Measurements from ENCODE around the gene ACTN3.
"Not testable (repeated sequence)": the region's sequence is repeated elsewhere in the genome, so short reads cannot be mapped to it uniquely, and the experiment has no call there.

ACTN3 gene

GRCh38 chr11:66543263-66544107 lies 3.2 kb upstream of the ACTN3 start:
- peak; percentile 43 for TF ChIP-seq CTCF (IDR thresholded peaks at IDR 0.05; ENCODE audit: low read depth, low read length, missing control alignments)
- no peak overlapping the region for H3K4me3 ChIP-seq (ENCODE audit: low read depth, low read length)
- no peak for DNase-seq (ENCODE audit: low read depth)

GRCh38 chr11:66544952-66545351 lies 1.8 kb upstream of the ACTN3 start:
- H3K4me3 ChIP-seq (ENCODE audit: low read depth, low read length), result peak overlapping the region; percentile 89
- DNase-seq (ENCODE audit: low read depth), result not testable (repeated sequence)

GRCh38 chr11:66545701-66546367 lies 869 bp upstream of the ACTN3 start, which contains the start of gene ZDHHC24:
Gene ZDHHC24 (minus strand): TSS chr11:66546048. CDS start chr11:66546003, 45 bp downstream.
- peak; percentile 85 for DNase-seq (ENCODE audit: low read depth)
- no peak for TF ChIP-seq CTCF (IDR thresholded peaks at IDR 0.05; ENCODE audit: low read depth, low read length, missing control alignments)
- peak within 1 kb of the TSS; percentile 89 for H3K4me3 ChIP-seq (ENCODE audit: low read depth, low read length)

- peak overlapping the region; percentile 89 for H3K4me3 ChIP-seq (ENCODE audit: low read depth, low read length)
- no peak for TF ChIP-seq CTCF (IDR thresholded peaks at IDR 0.05; ENCODE audit: low read depth, low read length, missing control alignments)
These were observed 411 bp downstream of the ACTN3 start for GRCh38 chr11:66546966-66547661.

GRCh38 chr11:66547662-66548009 lies 933 bp downstream of the ACTN3 start:
- H3K4me3 ChIP-seq (ENCODE audit: low read depth, low read length), result no peak overlapping the region
- no peak for DNase-seq (ENCODE audit: low read depth)
- no peak for TF ChIP-seq CTCF (IDR thresholded peaks at IDR 0.05; ENCODE audit: low read depth, low read length, missing control alignments)

More at GRCh38 chr11:66546966-66547661, 411 bp downstream of the ACTN3 start:
- no peak for DNase-seq (ENCODE audit: low read depth)

- no peak for TF ChIP-seq CTCF (IDR thresholded peaks at IDR 0.05; ENCODE audit: low read depth, low read length, missing control alignments)
These were observed 1.3 kb downstream of the ACTN3 start for GRCh38 chr11:66548041-66548440.

More at GRCh38 chr11:66548041-66548440, 1.3 kb downstream of the ACTN3 start:
- no peak overlapping the region for H3K4me3 ChIP-seq (ENCODE audit: low read depth, low read length)
- DNase-seq (ENCODE audit: low read depth), result no peak

Measured in GM12864 (cell line).